Bronchial epithelial cell (primary cell): Measurements from ENCODE around the gene SFXN5. TPM values are rescaled to one million over a fixed set of nuclear protein-coding genes. Genes with fewer than 3 reads are reported as not detected.

Experiments
- DNase-seq: peaks from one replicate; pipeline ENCODE4 v3.0.0-alpha.2; 2010; ENCODE audit warnings: low read depth
- FAIRE-seq: peaks from 2 replicates; lab custom pipeline; 2011; peaks lifted over from hg19 to GRCh38; lab: Jason Lieb, UNC
- H3K27me3 ChIP-seq: 2 replicates; pipeline ENCODE4 v1.5.1; 2011; ENCODE audit warnings: low read length; ENCODE audit not compliant: control insufficient read depth, insufficient read depth
- H3K36me3 ChIP-seq: 2 replicates; pipeline ENCODE4 v1.5.1; 2011; ENCODE audit warnings: low read length; ENCODE audit not compliant: control insufficient read depth, insufficient read depth
- H3K4me3 ChIP-seq: 2 replicates; pipeline ENCODE4 v1.5.1; 2011; ENCODE audit warnings: mild to moderate bottlenecking, low read depth, low read length, control low read depth
- total RNA-seq: library from RNA; depleted of rRNA; stranded (reverse); fragments of >200 nt; gene quantifications from 2 replicates; pipeline ENCODE4 v1.2.1, GENCODE V29; 2014
- TF ChIP-seq, protein P1 (sequence below): IDR thresholded peaks from 2 replicates; pipeline ENCODE4 v1.5.1; 2011; ENCODE audit warnings: mild to moderate bottlenecking, moderate library complexity, low read length, control low read depth, inconsistent platforms; ENCODE audit not compliant: insufficient read depth, severe bottlenecking

The SFXN5 gene
- total RNA-seq, 1 donor from 2014 or later, result 5.3 TPM

DNA sequence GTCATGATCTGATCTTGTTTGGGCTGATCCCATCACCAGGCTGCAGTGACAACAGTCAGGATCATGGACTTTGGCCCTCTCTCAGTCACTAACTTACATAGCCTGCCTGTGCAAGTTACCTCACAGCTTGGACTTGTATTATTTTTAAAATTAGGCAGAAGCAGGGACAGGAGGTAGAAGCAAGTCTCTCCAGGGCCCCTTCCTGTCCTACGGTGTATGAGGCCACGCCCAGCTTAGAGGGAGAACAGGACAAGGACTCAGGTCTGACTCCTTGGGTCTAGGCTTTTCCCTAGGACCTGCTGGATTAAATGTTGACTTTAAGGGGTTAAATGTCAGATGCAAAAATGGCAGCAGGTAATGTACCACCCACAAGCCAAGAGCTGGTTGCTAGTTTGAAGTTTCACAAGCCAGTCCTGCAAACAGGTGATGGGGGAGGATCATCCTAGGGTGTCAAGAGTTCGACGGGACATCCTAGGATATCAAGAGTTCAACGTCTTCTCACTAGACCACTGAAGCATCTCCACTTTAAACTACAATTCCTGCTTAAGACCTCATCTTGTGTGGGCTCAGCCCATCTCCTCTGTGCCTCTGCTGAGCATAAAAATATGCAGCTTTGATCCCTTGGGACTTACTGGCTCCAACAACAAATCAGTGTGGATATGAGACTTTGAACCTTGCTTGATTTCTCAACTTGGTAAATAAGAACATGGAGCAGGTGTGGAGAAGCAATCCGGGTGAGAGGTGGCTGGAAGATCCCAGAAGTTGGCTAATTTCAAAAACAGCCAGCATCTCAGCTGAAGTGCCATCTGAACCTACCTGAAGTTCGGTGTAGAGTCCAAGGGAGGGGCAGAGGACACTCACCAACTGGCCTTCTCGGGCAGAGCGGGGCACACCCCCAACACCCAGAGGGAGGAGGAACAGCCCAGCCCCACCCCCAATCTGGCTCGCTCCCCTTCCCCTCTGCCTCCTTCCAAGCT lies 39.5 kb downstream of the SFXN5 start:
- Histone ChIP-seq H3K4me3 (no peak overlapping the region), H3K27me3 (no peaks in the 10 kb centered on the region), H3K36me3 (no peaks in the 10 kb centered on the region)
- DNase-seq (no peak), FAIRE-seq (no peak)
- TF ChIP-seq, protein P1, sequence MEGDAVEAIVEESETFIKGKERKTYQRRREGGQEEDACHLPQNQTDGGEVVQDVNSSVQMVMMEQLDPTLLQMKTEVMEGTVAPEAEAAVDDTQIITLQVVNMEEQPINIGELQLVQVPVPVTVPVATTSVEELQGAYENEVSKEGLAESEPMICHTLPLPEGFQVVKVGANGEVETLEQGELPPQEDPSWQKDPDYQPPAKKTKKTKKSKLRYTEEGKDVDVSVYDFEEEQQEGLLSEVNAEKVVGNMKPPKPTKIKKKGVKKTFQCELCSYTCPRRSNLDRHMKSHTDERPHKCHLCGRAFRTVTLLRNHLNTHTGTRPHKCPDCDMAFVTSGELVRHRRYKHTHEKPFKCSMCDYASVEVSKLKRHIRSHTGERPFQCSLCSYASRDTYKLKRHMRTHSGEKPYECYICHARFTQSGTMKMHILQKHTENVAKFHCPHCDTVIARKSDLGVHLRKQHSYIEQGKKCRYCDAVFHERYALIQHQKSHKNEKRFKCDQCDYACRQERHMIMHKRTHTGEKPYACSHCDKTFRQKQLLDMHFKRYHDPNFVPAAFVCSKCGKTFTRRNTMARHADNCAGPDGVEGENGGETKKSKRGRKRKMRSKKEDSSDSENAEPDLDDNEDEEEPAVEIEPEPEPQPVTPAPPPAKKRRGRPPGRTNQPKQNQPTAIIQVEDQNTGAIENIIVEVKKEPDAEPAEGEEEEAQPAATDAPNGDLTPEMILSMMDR, result no peak

DNA sequence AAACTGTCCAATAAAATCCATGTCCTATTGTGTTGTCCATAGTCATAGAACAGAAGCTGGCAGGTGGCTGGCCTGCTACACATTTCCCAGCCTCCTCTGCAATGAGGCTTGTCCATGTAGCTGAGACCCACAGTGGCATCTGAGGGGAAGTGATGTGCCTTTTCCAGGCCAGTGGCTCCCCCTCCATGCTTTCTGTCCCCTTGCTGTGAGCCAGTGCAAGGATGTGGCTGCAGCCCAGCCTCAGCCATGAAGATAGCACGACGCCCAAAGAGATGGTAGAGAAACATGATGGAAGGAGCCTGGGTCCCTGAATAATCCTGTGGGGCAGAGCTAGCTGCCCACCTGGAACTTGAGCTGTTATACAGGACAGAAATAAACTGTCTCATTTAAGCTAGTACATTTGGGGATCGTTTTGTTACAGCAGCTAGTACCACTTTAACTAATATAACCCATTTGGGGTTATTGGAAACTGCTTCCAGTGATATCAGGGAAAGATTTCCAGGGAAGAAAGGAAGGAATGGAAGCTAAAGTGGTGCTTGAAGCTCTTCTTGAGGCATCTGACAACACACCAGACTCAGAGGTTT lies 40.3 kb downstream of the SFXN5 start:
- Histone ChIP-seq H3K4me3 (no peak overlapping the region), H3K27me3 (no peaks in the 10 kb centered on the region), H3K36me3 (no peaks in the 10 kb centered on the region)
- TF ChIP-seq, protein P1, result no peak
- no peak for FAIRE-seq
- DNase-seq, result no peak

DNA sequence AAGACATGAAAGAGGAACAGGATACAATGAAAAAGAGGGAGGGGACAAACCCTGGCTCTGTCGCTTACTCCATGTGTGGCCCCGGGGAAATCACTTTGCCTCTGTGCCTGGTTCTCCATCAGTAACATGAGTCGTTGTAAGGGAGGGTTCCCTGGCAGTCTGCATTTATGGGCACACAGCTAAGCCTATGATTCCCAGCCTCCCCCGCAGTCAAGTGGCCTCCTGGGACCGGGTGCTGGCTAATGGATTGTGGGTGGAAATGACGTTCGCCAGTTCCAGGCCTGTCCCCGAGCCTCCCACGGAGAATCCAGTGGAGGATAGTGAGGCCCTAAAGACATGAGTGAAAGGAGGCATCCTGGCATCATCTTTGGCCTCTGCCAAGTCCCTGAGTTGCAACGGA lies 42.7 kb downstream of the SFXN5 start:
- H3K27me3 ChIP-seq, result no peaks in the 10 kb centered on the region
- TF ChIP-seq, protein P1, result no peak
- no peaks in the 10 kb centered on the region for H3K36me3 ChIP-seq
- H3K4me3 ChIP-seq, result no peak overlapping the region
- DNase-seq (no peak), FAIRE-seq (no peak)

DNA sequence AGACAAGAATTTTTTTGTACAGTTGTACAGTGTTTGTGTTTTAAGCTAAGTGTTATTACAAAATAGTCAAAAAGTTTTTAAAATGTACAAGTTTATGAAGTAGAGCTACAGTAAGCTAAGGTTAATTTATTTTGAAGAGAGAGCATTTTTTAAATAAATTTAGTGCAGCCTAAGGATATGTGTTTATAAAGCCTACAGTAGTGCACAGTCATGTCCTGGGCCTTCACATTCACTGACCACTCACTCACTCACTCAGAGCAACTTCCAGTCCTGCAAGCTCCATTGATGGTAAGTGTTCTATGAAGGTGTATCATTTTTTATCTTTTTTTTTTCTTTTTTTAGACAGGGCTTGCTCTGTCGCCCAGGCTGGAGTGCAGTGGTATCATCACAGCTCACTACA lies 44.2 kb downstream of the SFXN5 start:
- FAIRE-seq (no peak), DNase-seq (no peak)
- H3K27me3 ChIP-seq, result no peaks in the 10 kb centered on the region
- H3K4me3 ChIP-seq, result no peak overlapping the region
- TF ChIP-seq, protein P1, result no peak
- no peaks in the 10 kb centered on the region for H3K36me3 ChIP-seq

DNA sequence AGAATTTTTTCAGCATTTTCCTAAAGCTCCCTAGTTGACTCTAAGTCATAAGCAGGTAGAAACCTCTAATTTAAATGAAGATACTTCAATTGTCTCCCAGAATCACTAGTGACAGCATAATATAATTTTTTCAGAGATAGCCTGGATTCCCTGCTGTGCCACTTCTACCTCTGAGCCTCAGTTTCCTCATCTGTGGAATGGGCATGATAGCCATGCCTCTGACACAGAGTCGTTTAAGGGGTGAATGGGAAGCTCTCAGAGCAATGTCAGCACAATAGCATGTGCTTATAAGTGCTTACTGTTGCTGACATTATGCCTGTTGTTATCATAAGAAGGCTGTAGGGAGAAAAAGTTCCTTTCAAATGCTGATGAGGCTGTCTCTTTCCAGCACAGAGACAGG lies 48.0 kb downstream of the SFXN5 start:
- Histone ChIP-seq H3K4me3 (no peak overlapping the region), H3K36me3 (peaks cover 1% of the 10 kb centered on the region), H3K27me3 (no peaks in the 10 kb centered on the region)
- TF ChIP-seq, protein P1, result no peak
- no peak for FAIRE-seq
- DNase-seq, result no peak
